GM10248 (cell line): ENCODE results near the gene CBX3.

Experiments used
- CTCF ChIA-PET: fragments of 300-600 bp; sonication (Branson Sonifier 250); formaldehyde crosslinking; extraction: SDS; loops from one replicate; lab custom pipeline; 2021; ENCODE audit warnings: antibody characterized with exemption; lab: Yijun Ruan, JAX
- POLR2A ChIA-PET: fragments of 350-650 bp; sonication (Branson Sonifier 250); formaldehyde crosslinking; extraction: SDS; loops from one replicate; lab custom pipeline; 2020; ENCODE audit warnings: antibody characterized with exemption; lab: Yijun Ruan, JAX
- DNase-seq: peaks from one replicate; pipeline ENCODE4 v3.0.0; 2012; ENCODE audit errors: extremely low spot score
- CTCF ChIP-seq: IDR thresholded peaks from 2 replicates; pipeline ENCODE4 v1.5.1; 2012; ENCODE audit warnings: mild to moderate bottlenecking, low read depth; ENCODE audit errors: extremely low read depth, missing control alignments, control extremely low read depth

CBX3 gene

GRCh38 chr7:26187380-26188205, 14.0 kb upstream of the CBX3 start:
- POLR2A ChIA-PET = interaction anchor here (1.2 to 3.2 kb wide), 7 partner anchors 8 to 295 kb away, joined by 3 to 41 read pairs (median 7); partner anchors contain the start of genes CBX3, HNRNPA2B1 and NFE2L3

GRCh38 chr7:26188206-26188956, 13.2 kb upstream of the CBX3 start:
- CTCF ChIA-PET = interaction anchor here (0.6 to 3.5 kb wide), 8 partner anchors 8 to 295 kb away, joined by 3 to 48 read pairs (median 5); partner anchors contain the start of gene HNRNPA2B1
- DNase-seq = no peak
- POLR2A ChIA-PET = interaction anchor here (0.9 to 3.2 kb wide), 10 partner anchors 9 to 301 kb away, joined by 3 to 41 read pairs (median 6); partner anchors contain the start of genes CBX3, HNRNPA2B1 and NFE2L3
- TF ChIP-seq CTCF = no peak

More at GRCh38 chr7:26187380-26188205, 14.0 kb upstream of the CBX3 start:
- CTCF ChIA-PET = interaction anchor here (1.0 to 3.5 kb wide), 7 partner anchors 7 to 294 kb away, joined by 3 to 48 read pairs (median 4); partner anchors contain the start of gene HNRNPA2B1
- no peak for TF ChIP-seq CTCF
- DNase-seq = no peak

- TF ChIP-seq CTCF = no peak
- POLR2A ChIA-PET = interaction anchor here (0.9 to 3.2 kb wide), 9 partner anchors 9 to 302 kb away, joined by 3 to 41 read pairs (median 7); partner anchors contain the start of genes CBX3, HNRNPA2B1 and NFE2L3
- CTCF ChIA-PET = interaction anchor here (0.6 to 3.5 kb wide), 8 partner anchors 9 to 296 kb away, joined by 3 to 48 read pairs (median 5); partner anchors contain the start of gene HNRNPA2B1
- DNase-seq = no peak
Observed at GRCh38 chr7:26188957-26189541, 12.5 kb upstream of the CBX3 start.

- ChIA-PET CTCF (interaction anchor here (2.6 to 3.5 kb wide), 2 partner anchors 8 to 296 kb away, joined by 14 to 48 read pairs; no protein-coding TSS in a partner anchor), POLR2A (interaction anchor here (0.9 to 3.2 kb wide), 7 partner anchors 8 to 302 kb away, joined by 3 to 41 read pairs (median 7); partner anchors contain the start of genes CBX3 and HNRNPA2B1)
- no peak for TF ChIP-seq CTCF
Observed at GRCh38 chr7:26189697-26190096, 11.8 kb upstream of the CBX3 start.

GRCh38 chr7:26190417-26190869, 11.1 kb upstream of the CBX3 start:
- no peak for DNase-seq
- POLR2A ChIA-PET = interaction anchor here (0.7 to 1.2 kb wide), 2 partner anchors 7 to 10 kb away, joined by 5 to 6 read pairs; no protein-coding TSS in a partner anchor
- no peak for TF ChIP-seq CTCF
- CTCF ChIA-PET = interaction anchor here (0.8 to 3.5 kb wide), 4 partner anchors 7 to 298 kb away, joined by 3 to 48 read pairs (median 10); no protein-coding TSS in a partner anchor

More at GRCh38 chr7:26189697-26190096, 11.8 kb upstream of the CBX3 start:
- DNase-seq = no peak
